HG02588 (cell line): Measurements from ENCODE around the gene KERA.
"Not testable (repeated sequence)": the region's sequence is repeated elsewhere in the genome, so short reads cannot be mapped to it uniquely, and the experiment has no call there.

Experiments used
- ATAC-seq: cut with Tn5 transposase; IDR thresholded peaks from one replicate; pipeline ENCODE4 v1.9.1; 2021; ENCODE audit warnings: mild to moderate bottlenecking, moderate library complexity; ENCODE audit not compliant: unreplicated experiment

Gene KERA, protein sequence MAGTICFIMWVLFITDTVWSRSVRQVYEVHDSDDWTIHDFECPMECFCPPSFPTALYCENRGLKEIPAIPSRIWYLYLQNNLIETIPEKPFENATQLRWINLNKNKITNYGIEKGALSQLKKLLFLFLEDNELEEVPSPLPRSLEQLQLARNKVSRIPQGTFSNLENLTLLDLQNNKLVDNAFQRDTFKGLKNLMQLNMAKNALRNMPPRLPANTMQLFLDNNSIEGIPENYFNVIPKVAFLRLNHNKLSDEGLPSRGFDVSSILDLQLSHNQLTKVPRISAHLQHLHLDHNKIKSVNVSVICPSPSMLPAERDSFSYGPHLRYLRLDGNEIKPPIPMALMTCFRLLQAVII

GRCh38 chr12:91057368-91058165 lies at the start of gene KERA:
Gene KERA (minus strand): TSS chr12:91058024. CDS start chr12:91056281, 1,743 bp downstream.
- ATAC-seq = no peak

- ATAC-seq = no peak
These were observed 48.5 kb upstream of the KERA start for GRCh38 chr12:91106283-91106682.

DNA sequence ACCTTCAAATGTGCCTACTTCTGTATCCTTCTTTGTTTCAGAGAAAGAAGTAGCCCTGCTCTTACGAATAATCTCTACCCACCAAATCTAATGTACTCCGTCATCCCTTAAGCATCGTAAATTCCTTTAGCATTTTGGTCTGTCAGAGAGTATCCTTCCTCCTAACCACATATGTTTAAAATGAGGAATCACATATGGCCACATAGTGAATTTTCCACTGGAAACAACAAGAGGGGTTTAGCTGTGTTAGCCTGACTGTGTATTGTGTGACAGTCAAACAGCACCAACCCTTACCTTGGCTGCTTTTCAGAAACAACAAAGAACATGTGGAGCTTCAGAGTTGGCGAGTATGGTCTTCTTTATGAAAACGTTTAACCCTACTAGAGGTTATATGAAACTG lies 48.0 kb upstream of the KERA start:
- ATAC-seq = no peak

- peak; percentile 58 for ATAC-seq
These were observed 47.1 kb upstream of the KERA start for GRCh38 chr12:91104812-91105466.

DNA sequence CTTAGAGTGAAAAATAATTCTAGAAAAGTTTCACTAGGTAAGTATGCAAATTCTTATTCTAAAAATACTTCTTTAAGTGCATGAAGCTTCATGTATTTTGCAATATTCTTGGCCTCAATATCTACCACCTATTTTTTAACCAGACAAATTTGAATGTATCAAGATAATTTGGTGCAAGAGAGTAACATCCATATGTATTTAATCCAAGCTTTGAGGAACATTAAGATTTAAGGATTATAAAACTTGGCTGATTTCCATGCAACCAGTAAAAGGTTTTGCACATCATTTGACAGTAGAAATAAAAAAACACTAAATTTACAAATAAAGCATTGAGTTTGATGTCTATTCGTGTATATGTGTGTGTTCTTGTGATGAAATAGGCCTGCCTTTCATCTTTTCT lies 45.8 kb upstream of the KERA start:
- no peak for ATAC-seq

GRCh38 chr12:91103101-91103500 lies 45.3 kb upstream of the KERA start:
- ATAC-seq = no peak

DNA sequence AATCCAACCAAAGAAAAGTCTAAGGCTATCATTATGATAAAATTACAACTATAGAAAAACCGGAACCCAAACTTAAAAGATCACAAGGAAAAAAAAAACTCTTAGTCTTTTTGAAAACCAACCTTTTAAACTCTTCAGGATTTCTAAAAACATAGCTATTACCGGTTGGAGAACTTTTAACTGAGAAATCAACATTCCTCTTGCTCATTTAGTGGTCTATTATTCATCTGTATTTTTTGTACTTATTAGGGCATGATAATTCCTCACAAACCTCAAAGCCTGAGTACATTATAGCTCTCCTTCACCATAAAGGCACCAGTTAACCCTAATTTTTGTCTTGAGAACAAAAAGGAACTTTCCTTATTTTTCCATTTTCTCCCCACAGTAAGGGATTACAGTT lies 43.1 kb upstream of the KERA start:
- no peak for ATAC-seq

DNA sequence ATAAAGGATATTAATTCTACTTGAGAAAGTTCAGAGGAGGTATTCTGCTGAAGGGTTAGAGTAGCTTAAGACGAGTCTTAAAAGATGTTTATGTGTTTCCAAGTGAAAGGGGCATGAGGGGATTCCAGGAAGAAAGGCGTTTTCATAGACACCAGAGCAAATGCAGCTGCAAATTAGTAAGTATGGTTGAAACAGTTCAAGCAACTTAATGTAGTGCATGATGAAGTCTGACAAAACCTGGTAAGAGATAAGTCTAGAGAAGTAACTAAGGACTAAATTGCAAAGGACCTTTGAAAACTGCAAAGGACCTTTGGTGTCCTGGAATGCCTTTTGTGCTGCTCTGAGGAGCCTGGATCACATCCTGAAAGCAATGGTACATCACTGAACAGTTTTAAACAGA lies 42.0 kb upstream of the KERA start:
- no peak for ATAC-seq

DNA sequence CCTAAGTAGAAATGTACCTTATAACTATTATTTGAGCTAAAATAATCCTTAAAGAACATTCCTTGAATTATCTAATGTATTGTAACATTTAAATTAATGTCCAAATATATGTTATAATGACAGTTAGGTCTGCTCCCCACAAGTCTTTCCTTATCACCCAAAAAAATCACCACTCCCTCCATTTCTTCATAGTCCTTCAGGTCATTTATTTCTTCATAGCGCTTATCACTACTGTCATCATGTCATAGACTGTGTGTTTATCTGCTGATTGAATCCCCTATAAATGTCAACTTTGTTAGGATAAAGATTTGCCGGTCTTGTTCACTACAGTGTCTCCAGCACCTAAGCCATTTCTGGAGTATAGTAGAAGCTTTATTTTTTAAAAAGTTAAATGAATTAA lies 41.5 kb upstream of the KERA start:
- no peak for ATAC-seq

- ATAC-seq = no peak
These were observed 41.1 kb upstream of the KERA start for GRCh38 chr12:91098941-91099340.

DNA sequence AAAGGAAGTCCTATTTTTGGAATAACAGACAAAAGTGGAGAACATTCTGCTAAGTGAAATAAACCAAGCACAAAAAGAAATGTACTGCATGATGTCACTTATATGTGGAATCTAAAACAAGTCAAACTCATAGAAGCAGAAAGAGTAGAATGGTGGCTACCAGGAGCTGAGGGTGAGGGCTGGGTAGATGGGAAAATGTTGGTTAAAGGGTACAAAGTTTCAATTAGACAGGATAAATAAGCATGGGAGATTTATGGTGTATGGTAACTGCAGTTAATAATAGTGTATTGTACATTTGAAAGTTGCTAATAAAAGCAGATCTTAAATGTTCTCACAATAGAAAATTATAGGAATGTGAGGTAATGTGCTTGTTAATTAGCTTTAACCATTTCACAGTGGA lies 40.6 kb upstream of the KERA start:
- no peak for ATAC-seq

DNA sequence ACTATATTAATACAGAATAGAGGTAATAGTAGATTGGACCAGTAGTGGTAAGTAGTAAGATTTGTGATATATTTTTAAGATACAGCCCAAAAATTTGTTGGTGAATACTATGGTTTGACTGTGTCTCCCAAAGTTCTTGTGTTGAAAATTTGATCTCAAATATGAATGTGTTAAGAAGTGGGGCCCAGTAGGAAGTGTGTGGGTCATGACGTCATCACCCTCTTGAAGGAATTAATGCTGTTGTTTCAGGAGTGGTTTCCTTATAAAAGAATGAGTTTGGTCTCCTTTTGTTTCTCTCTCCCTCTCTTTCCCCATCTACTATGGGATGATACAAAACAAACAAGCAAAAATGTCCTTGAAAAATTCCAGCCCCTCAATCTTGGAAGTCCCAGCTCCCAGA lies 37.1 kb upstream of the KERA start:
- no peak for ATAC-seq

- no peak for ATAC-seq
These were observed 36.3 kb upstream of the KERA start for GRCh38 chr12:91094032-91094662.

DNA sequence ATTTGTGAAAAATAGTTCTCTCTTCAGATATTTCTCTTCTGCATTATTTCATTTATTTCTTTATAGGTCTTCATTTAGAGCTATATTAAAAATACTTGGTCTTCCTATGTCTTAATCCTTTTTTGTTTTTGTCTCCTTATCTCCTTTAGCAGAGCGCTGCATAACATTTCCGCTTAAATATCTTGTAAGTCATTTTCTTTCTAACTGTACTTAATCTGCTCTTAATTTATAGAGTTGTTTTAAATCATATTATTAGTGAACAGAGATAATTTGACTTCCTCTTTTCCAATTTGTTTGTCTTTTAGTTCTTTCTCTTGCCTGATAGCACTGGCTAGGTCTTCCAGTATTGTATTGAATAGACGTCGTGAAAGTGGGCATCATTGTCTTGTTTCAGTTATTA lies 35.5 kb upstream of the KERA start:
- no peak for ATAC-seq

DNA sequence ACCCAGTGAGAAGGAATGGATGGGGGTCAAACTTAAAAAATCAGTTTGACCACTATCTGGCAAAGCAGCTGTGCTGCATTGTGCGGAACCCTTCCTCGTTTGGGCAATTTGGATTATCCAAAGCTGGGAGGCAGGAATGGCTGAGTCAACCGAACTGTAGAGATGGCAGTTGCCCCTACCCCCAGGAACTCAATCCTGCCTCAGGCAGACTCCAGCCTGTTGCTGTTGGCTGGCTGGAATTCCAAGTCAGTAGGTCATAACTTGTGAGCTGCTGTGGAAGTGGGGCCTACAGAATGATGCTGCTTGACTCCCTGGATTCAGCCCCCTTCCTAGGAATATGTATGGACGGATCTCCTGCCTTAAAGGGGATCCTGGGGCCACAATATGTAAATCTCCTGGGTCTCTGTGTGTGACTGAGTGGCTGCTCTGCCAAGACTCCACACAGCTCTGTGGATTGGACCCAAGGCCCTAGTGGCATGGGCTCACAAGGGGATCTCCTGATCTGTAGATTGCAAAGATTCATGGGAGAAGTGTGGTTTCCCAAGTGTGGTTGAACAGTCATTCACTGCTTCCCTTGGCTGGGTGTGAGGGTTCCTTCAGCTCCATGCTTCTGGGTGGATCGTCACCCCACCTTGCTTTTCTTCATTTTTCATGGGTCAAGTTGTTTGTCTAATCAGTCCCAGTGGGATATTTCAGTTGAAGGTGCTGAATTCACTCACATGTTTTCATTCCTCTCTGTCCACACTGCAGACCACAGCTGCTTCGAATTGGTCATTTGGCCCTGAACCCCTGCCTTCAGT lies 34.3 kb upstream of the KERA start:
- no peak for ATAC-seq

GRCh38 chr12:91089953-91090352 lies 32.1 kb upstream of the KERA start:
- not testable (repeated sequence) for ATAC-seq

GRCh38 chr12:91080041-91080440 lies 22.2 kb upstream of the KERA start:
- ATAC-seq = no peak

- ATAC-seq = no peak
These were observed 20.7 kb upstream of the KERA start for GRCh38 chr12:91078501-91078900.

DNA sequence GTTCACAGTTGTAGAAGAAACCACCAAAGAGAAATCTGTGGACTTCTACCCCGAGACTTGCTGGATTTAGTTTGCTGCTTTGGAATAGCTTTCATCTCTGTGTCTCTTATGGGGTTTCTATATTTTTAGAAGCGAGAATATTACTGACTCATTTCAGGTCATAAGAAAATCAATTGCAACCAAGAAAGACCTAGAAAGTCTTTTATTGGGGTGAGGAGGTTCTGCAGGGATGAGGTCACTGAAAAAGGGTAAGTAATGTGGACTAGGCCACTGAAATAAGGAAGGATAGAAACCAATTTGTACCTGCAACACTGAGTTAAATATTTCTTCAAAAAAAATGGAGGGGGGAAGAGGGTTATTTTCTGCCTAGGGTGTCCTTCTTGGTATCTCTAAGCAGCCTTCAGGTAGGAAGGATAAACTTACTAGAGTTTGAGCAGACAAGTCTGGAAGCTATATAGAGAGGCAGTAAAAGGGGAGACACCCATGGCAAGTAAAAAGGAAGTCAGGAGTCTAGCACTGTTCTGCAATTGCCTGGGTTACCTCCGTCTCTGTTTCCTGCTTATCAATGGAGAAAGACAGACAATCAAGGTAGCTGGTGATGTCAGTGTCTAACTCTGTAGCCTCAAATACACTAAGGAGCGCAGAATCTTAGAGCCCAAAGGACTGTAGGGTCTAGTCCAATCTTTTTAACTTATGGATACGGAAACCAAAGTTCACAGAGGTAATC lies 19.6 kb upstream of the KERA start:
- ATAC-seq = no peak

DNA sequence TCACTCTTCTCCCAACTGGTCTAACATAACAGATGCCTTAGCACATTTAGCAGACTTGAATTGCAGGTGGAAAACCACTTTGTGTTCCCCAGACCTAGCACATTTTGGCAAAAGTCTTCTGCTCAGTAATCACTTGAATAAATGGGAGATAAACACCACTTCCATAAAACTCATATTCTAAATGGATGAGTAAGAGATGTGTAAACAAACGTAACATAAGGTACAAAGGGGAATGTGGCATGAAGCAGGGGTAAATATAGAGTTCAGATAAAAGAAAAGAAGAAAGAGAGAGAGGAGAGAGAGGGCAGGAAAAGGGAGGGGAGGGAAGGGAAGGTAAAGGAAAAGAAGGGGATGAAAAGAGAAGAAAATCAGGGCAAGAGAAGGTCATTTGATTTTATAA lies 17.0 kb upstream of the KERA start:
- ATAC-seq = no peak
